Activated CD8-positive, alpha-beta memory T cell treated with anti-CD3 and anti-CD28 coated beads for 36 hours (primary cell): ENCODE results near the gene RPS14. TPM values are rescaled to one million over a fixed set of nuclear protein-coding genes. Genes with fewer than 3 reads are reported as not detected.

Source experiments
- CTCF ChIA-PET: fragments of 350-600 bp; sonication (Branson Sonifier 250); formaldehyde crosslinking; loops from one replicate; lab custom pipeline; 2021; ENCODE audit warnings: antibody characterized with exemption; lab: Charles Lee
- POLR2A ChIA-PET: fragments of 350-600 bp; sonication (Branson Sonifier 250); formaldehyde crosslinking; loops from one replicate; lab custom pipeline; 2021; ENCODE audit warnings: antibody characterized with exemption; lab: Charles Lee
- total RNA-seq, 2 experiments: library from RNA; stranded (reverse); gene quantifications; one replicate each; pipeline ENCODE4 v1.2.3, GENCODE V29; 2021

The RPS14 gene
- 1,000 to 10,000 TPM; 2,762 to 2,830 TPM for total RNA-seq

GRCh38 chr5:150449517-150450339 is at the start of gene RPS14:
RPS14 (minus strand) TSS chr5:150449739; CDS start chr5:150447733, 2,006 bp downstream.
- ChIA-PET CTCF (interaction anchor here (0.6 to 1.9 kb wide), 15 partner anchors 10 to 704 kb away, joined by 3 to 8 read pairs (median 4); partner anchors contain the start of genes CD74 and RBM22), POLR2A (interaction anchor here (0.5 to 1.6 kb wide), 4 partner anchors 39 to 251 kb away, joined by 3 to 11 read pairs (median 4); partner anchors contain the start of gene RBM22)

DNA sequence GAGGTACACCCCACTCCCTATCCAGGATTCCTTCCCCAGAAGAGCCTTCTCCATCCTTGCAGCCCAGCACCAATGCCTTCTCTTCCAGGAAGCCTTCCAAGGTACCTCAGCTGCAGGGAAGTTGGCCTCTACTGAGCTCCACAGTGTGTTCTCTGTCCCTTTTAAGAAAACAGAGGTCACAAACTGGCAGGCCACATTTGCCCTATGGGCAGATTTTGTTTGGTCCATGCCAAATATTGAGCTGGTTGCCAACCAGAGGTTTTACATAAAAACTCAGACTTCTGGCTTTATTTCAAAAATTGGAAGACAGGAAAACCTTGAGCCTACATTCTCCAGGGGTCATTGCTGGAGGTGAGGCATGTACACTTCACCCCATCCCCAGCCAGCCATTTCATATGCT is 49.4 kb upstream of the RPS14 start:
- CTCF ChIA-PET = no interaction called here
- POLR2A ChIA-PET = interaction anchor here (1.1 kb wide), 1 partner anchor 13 kb away, joined by 3 read pairs; no protein-coding TSS in a partner anchor

- CTCF ChIA-PET = no interaction called here
- POLR2A ChIA-PET = no interaction called here
These were observed 49.0 kb upstream of the RPS14 start for GRCh38 chr5:150498501-150498900.

GRCh38 chr5:150497989-150498317 is 48.4 kb upstream of the RPS14 start:
- ChIA-PET CTCF (no interaction called here), POLR2A (no interaction called here)

GRCh38 chr5:150497274-150497988 is 47.9 kb upstream of the RPS14 start:
- ChIA-PET POLR2A (no interaction called here), CTCF (no interaction called here)

GRCh38 chr5:150496534-150496933 is 47.0 kb upstream of the RPS14 start:
- ChIA-PET POLR2A (no interaction called here), CTCF (no interaction called here)

DNA sequence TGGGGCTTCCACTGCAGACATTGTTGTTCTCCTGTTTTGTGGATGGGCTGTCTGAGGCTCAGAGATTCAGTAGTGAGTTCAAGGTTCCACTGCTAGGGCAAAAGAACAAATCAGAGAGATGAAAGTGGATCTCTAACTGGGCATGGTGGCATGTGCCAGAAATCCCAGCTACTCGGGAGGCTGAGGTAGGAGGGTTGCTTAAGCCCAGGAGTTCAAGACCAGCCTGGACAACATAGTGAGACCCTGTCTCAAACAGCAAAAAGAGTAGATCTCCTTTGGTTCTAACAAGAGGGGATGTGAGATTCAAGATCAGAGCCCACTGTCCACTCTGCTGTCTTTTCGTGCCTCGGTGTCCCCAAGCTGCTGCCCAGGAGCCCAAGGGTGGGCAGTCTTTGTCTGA is 46.6 kb upstream of the RPS14 start:
- ChIA-PET POLR2A (no interaction called here), CTCF (no interaction called here)

- POLR2A ChIA-PET = no interaction called here
- CTCF ChIA-PET = interaction anchor here (0.7 kb wide), 1 partner anchor 155 kb away, joined by 3 read pairs; no protein-coding TSS in a partner anchor
These were observed 43.1 kb upstream of the RPS14 start for GRCh38 chr5:150492621-150493020.

DNA sequence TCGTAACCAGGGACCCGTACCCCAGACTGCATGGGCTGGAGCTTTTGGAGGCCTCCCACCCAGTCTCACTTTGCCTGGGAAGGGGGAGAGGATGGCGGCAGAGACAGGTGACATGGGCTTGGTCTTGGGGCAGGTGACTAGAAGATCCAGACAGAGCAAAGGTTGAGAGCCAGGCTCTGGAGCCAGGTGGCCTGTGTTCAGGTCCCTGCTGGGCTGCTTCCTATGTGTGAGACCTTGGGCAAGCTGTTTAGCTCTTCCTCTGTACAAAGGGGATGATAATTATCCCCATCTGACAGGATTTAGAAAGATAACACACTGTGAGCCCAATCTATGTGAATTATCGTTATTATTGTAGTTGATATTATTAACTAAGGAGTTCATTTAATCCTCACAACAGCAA is 42.3 kb upstream of the RPS14 start:
- ChIA-PET POLR2A (no interaction called here), CTCF (no interaction called here)

- POLR2A ChIA-PET = no interaction called here
- CTCF ChIA-PET = no interaction called here
These were observed 41.2 kb upstream of the RPS14 start for GRCh38 chr5:150490754-150491153.

GRCh38 chr5:150490296-150490669 is 40.7 kb upstream of the RPS14 start:
- POLR2A ChIA-PET = no interaction called here
- CTCF ChIA-PET = no interaction called here

DNA sequence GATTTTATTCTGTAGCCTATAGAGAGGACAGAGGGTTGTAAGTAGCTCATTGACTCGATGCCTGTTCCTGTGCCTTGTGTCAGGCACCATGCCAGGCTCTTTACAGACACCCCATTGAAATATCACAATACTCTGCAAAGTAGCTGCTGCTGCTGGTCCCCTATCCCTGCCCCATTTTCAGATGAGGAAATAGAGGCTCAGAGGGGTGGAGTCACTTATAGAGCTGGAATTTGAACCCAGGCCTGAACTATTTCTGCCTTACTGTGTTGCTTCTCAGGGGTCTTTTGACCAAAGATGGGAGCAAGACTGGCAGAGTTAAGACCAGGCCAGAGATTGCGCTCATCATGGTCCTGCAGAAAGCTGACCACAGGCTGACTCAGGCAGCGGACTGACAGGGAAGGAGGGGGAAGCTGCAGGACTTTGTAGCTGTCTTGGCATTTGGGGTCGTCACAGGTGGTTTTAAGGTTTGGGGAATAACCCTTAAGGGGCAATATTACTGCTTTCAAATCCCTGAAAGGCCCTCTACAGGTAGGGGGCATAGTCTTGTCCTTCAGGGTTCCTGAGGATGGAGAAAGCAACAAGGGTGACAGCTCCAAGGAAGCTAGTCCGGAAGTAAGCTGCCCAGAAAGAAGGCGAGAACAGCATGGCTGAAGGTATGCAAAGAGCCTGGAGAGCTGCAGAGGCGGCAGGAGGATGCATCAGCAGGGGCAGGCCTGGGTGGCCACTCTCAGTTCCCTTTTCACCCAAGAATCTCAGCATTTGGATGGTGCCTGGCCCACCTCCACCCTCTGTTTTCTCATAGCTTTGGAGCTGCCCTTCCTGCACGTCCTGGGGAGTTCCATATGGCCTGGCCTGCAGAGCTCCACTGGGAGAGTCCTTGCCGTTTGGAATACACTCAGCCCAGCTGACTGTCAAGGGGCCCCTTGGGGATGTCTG is 40.1 kb upstream of the RPS14 start:
- CTCF ChIA-PET = interaction anchor here (1.0 to 1.1 kb wide), 2 partner anchors 30 to 39 kb away, joined by 3 to 4 read pairs; no protein-coding TSS in a partner anchor
- POLR2A ChIA-PET = no interaction called here

- POLR2A ChIA-PET = no interaction called here
- CTCF ChIA-PET = interaction anchor here (1.0 to 1.1 kb wide), 2 partner anchors 29 to 38 kb away, joined by 3 to 4 read pairs; no protein-coding TSS in a partner anchor
These were observed 39.2 kb upstream of the RPS14 start for GRCh38 chr5:150488519-150489359.

GRCh38 chr5:150487199-150488061 is 37.9 kb upstream of the RPS14 start:
- CTCF ChIA-PET = interaction anchor here (1.0 kb wide), 1 partner anchor 29 kb away, joined by 3 read pairs; no protein-coding TSS in a partner anchor
- POLR2A ChIA-PET = interaction anchor here (0.6 kb wide), 1 partner anchor 894 kb away, joined by 5 read pairs; no protein-coding TSS in a partner anchor

GRCh38 chr5:150486402-150487198 is 37.1 kb upstream of the RPS14 start:
- CTCF ChIA-PET = interaction anchor here (1.0 kb wide), 1 partner anchor 28 kb away, joined by 3 read pairs; no protein-coding TSS in a partner anchor
- POLR2A ChIA-PET = interaction anchor here (0.6 to 1.2 kb wide), 4 partner anchors 13 to 895 kb away, joined by 3 to 5 read pairs (median 4); partner anchors contain the start of gene CD74

- ChIA-PET CTCF (no interaction called here), POLR2A (interaction anchor here (0.6 to 1.2 kb wide), 3 partner anchors 14 to 736 kb away, joined by 3 to 4 read pairs (median 3); partner anchors contain the start of gene CD74)
These were observed 36.3 kb upstream of the RPS14 start for GRCh38 chr5:150485693-150486401.
